SU-DHL-6 (cell line): ENCODE data around the gene B3GAT1.

ENCODE experiments used
- EZH2phosphoT487 ChIP-seq: fragments of 200-600 bp; sonication (generic), shearing (Covaris generic); conservative IDR thresholded peaks from 2 replicates; pipeline ENCODE4 v1.6.1; 2018; ENCODE audit warnings: mild to moderate bottlenecking, antibody characterized with exemption, low read length, moderate library complexity, mixed read lengths
- TF ChIP-seq, protein P1 (sequence below): fragments of 200-600 bp; sonication (generic); IDR thresholded peaks from one replicate; pipeline ENCODE4 v1.5.1; 2017; ENCODE audit warnings: antibody characterized with exemption, mild to moderate bottlenecking, low read length, moderate library complexity; ENCODE audit not compliant: insufficient read depth, poor library complexity, severe bottlenecking

DNA sequence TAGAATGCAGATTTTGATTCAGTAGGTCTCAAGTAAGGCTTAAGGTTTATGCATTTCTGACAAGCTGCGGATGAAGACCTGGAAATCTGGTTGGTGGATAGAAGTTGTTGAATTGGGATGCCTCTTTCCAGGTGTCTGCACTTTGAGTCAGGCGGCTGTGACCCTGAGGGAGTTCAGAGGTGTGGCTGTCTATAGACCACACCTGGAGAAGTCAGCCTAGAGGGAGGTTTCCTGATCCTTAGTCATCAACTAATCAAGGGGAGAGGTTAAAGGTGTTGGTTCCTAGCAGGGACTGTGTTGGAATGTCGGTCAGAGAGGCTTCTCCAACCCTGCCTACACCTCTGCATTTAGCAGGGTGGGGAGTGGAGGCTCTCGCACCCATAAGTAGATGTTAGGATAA, 72.3 kb downstream of the B3GAT1 start:
- TF ChIP-seq, protein P1, sequence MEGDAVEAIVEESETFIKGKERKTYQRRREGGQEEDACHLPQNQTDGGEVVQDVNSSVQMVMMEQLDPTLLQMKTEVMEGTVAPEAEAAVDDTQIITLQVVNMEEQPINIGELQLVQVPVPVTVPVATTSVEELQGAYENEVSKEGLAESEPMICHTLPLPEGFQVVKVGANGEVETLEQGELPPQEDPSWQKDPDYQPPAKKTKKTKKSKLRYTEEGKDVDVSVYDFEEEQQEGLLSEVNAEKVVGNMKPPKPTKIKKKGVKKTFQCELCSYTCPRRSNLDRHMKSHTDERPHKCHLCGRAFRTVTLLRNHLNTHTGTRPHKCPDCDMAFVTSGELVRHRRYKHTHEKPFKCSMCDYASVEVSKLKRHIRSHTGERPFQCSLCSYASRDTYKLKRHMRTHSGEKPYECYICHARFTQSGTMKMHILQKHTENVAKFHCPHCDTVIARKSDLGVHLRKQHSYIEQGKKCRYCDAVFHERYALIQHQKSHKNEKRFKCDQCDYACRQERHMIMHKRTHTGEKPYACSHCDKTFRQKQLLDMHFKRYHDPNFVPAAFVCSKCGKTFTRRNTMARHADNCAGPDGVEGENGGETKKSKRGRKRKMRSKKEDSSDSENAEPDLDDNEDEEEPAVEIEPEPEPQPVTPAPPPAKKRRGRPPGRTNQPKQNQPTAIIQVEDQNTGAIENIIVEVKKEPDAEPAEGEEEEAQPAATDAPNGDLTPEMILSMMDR, result no peak
- TF ChIP-seq EZH2phosphoT487, result no peak
